Keratinocyte (primary cell): ENCODE measurements around the gene PSMB7. TPM values are rescaled to one million over a fixed set of nuclear protein-coding genes. Genes with fewer than 3 reads are reported as not detected.

Experiments
- DNase-seq: peaks from one replicate; pipeline ENCODE4 v3.0.0-alpha.2; 2011; ENCODE audit warnings: low read depth, missing footprints, low spot score
- FAIRE-seq: peaks from 2 replicates; lab custom pipeline; 2011; peaks lifted over from hg19 to GRCh38; lab: Jason Lieb, UNC
- H2AFZ ChIP-seq: 2 replicates; pipeline ENCODE4 v1.6.0; 2012; ENCODE audit warnings: low read length, control low read depth, inconsistent platforms; ENCODE audit not compliant: control insufficient read depth
- H3K27ac ChIP-seq: 2 replicates; pipeline ENCODE4 v1.5.1; 2011; ENCODE audit warnings: low read length; ENCODE audit not compliant: control insufficient read depth, insufficient read depth
- H3K27me3 ChIP-seq: 3 replicates; pipeline ENCODE4 v1.6.0; 2011; ENCODE audit warnings: low read length; ENCODE audit not compliant: control insufficient read depth, insufficient read depth; ENCODE audit errors: extremely low read depth
- H3K36me3 ChIP-seq, 2 experiments: 2 replicates in 1 of 2; 3 replicates in 1 of 2; pipeline ENCODE4 v1.5.1; 2011; ENCODE audit warnings: low read length in 2 of 2, mild to moderate bottlenecking in 1 of 2; ENCODE audit not compliant: control insufficient read depth in 2 of 2, insufficient read depth in 2 of 2; ENCODE audit errors: extremely low read depth in 1 of 2
- H3K4me1 ChIP-seq: 3 replicates; pipeline ENCODE4 v1.5.1; 2011; ENCODE audit warnings: low read length; ENCODE audit not compliant: control insufficient read depth, insufficient read depth; ENCODE audit errors: extremely low read depth
- H3K4me2 ChIP-seq: 3 replicates; pipeline ENCODE4 v1.6.0; 2011; ENCODE audit warnings: low read depth, low read length; ENCODE audit not compliant: control insufficient read depth, insufficient read depth; ENCODE audit errors: extremely low read depth
- H3K4me3 ChIP-seq, 3 experiments: fragments of 200-600 bp in 1 of 3; sonication (generic) in 1 of 3; 2 replicates in 2 of 3; 3 replicates in 1 of 3; pipeline ENCODE4 v1.5.1; 2011 to 2016; ENCODE audit warnings: low read length in 3 of 3, mild to moderate bottlenecking in 3 of 3, control low read depth in 2 of 3, inconsistent platforms in 1 of 3, low read depth in 1 of 3, mixed read lengths in 1 of 3, mixed run types in 1 of 3, moderate library complexity in 1 of 3; ENCODE audit not compliant: control insufficient read depth in 2 of 3, insufficient read depth in 2 of 3; ENCODE audit errors: extremely low read depth in 1 of 3
- H3K79me2 ChIP-seq: 2 replicates; pipeline ENCODE4 v1.6.0; 2012; ENCODE audit warnings: low read length; ENCODE audit not compliant: control insufficient read depth, insufficient read depth
- H3K9ac ChIP-seq: 3 replicates; pipeline ENCODE4 v1.6.0; 2011; ENCODE audit warnings: low read length; ENCODE audit not compliant: control insufficient read depth, insufficient read depth; ENCODE audit errors: extremely low read depth
- H3K9me1 ChIP-seq: 3 replicates; pipeline ENCODE4 v1.6.0; 2011; ENCODE audit warnings: low read length; ENCODE audit not compliant: control insufficient read depth, insufficient read depth; ENCODE audit errors: extremely low read depth
- H3K9me3 ChIP-seq: 2 replicates; pipeline ENCODE4 v1.5.1; 2012; ENCODE audit warnings: low read depth, low read length; ENCODE audit not compliant: control insufficient read depth
- H4K20me1 ChIP-seq: 3 replicates; pipeline ENCODE4 v1.6.0; 2011; ENCODE audit warnings: low read length; ENCODE audit not compliant: control insufficient read depth, insufficient read depth; ENCODE audit errors: extremely low read depth
- EZH2 ChIP-seq: IDR thresholded peaks from one replicate; pipeline ENCODE4 v1.6.1; 2012; ENCODE audit warnings: inconsistent platforms, mild to moderate bottlenecking, low read length, moderate library complexity
- dilution Hi-C: fragments of 300-500 bp; cut with MboI; formaldehyde crosslinking; loops from one replicate; pipeline ENCODE4 v1.7.0; 2020; ENCODE audit warnings: low sequenced_read_pairs; ENCODE audit not compliant: extremely low pct_ligation_motif_present
- polyA plus RNA-seq, 5 experiments: library from polyadenylated mRNA; depleted of rRNA in 3 of 5; stranded (reverse) in 3 of 5; stranded (forward) in 1 of 5; unstranded in 1 of 5; fragments of >200 nt; gene quantifications; 1 replicate in 1 of 5; 2 replicates in 3 of 5; 3 replicates in 1 of 5; pipeline versions ENCODE4 v1.2.1 to v1.2.3, GENCODE V29; 2011 to 2012; ENCODE audit warnings: missing spikeins in 2 of 5, low read depth in 1 of 5, low replicate concordance in 1 of 5
- TF ChIP-seq, protein P1 (sequence below), 3 experiments: IDR thresholded peaks in 1 of 3; conservative IDR thresholded peaks in 1 of 3; optimal IDR thresholded peaks in 1 of 3; 2 replicates in 2 of 3; 3 replicates in 1 of 3; pipeline versions ENCODE3 to v1.5.1; 2011; ENCODE audit warnings: low read length in 3 of 3, mild to moderate bottlenecking in 3 of 3, moderate library complexity in 2 of 3, control low read depth in 1 of 3, inconsistent platforms in 1 of 3; ENCODE audit not compliant: insufficient read depth in 2 of 3; ENCODE audit errors: extremely low read depth in 1 of 3

The PSMB7 gene
- polyA plus RNA-seq, 1 donor (not counting 4 experiments of a cell fraction or from before 2014, with no cell fraction given) = 388 TPM

DNA sequence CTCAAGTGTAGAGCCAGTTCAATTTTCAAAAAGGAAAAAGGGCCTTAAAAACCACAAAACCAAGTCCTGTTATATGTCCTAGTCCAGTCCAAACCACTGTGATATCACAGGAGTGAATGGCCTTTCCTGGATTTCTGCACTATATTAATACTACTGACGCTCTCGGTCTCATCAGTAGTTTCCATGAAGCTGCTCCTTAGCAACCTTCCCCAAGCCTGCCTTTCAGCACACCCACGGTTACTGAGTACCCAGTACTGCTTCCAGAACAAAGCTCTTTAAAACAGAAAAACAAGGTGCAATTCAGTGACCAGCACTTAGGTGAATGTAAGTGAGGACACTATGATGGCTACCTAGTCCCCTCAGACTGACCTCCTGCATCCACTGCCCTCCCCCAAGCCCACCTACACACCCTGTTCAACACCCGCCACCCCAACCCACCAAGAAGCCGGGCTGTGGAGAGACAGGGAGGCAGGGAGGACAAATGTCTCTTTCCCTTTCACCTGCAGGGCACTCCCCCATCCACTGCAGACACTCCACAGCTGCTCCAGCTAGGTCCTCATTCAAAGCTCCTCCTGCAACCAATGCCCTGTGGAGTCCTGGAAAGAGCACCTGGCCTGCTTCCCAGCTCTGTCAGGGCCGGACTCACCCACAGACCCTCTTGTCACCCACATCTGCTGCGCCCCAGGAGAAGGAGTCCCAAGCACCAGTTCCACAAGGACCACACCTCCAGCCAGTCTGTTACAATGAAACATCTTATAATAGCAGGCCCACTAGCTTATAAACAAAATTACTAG lies 25.9 kb downstream of the PSMB7 start:
- peaks cover 19% of the 10 kb centered on the region for H4K20me1 ChIP-seq
- dilution Hi-C loops = loop anchor here (25.0 kb wide), 1 partner anchor 148 kb away; no protein-coding TSS in a partner anchor
- TF ChIP-seq, protein P1, sequence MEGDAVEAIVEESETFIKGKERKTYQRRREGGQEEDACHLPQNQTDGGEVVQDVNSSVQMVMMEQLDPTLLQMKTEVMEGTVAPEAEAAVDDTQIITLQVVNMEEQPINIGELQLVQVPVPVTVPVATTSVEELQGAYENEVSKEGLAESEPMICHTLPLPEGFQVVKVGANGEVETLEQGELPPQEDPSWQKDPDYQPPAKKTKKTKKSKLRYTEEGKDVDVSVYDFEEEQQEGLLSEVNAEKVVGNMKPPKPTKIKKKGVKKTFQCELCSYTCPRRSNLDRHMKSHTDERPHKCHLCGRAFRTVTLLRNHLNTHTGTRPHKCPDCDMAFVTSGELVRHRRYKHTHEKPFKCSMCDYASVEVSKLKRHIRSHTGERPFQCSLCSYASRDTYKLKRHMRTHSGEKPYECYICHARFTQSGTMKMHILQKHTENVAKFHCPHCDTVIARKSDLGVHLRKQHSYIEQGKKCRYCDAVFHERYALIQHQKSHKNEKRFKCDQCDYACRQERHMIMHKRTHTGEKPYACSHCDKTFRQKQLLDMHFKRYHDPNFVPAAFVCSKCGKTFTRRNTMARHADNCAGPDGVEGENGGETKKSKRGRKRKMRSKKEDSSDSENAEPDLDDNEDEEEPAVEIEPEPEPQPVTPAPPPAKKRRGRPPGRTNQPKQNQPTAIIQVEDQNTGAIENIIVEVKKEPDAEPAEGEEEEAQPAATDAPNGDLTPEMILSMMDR (optimal IDR thresholded peaks at IDR 0.05 in 1 of 3, IDR thresholded peaks at IDR 0.05 in 1 of 3, conservative IDR thresholded peaks at IDR 0.05 in 1 of 3; ENCODE audit: extremely low read depth in 1 of 3, insufficient read depth in 2 of 3, low read length in 3 of 3) = no peak
- TF ChIP-seq EZH2 = no peak
- no peak overlapping the region for H3K4me2 ChIP-seq
- H3K9me3 ChIP-seq = no peaks in the 10 kb centered on the region
- peaks cover 86% of the 10 kb centered on the region for H3K79me2 ChIP-seq
- no peak overlapping the region for H2AFZ ChIP-seq
- H3K4me3 ChIP-seq = no peak overlapping the region
- DNase-seq = no peak
- no peak for FAIRE-seq
- H3K4me1 ChIP-seq = peaks cover 30% of the 10 kb centered on the region
- no peak overlapping the region for H3K27ac ChIP-seq
- no peak overlapping the region for H3K9ac ChIP-seq
- H3K36me3 ChIP-seq = peaks cover 3 to 19% of the 10 kb centered on the region in 2 experiments
- peaks cover 7% of the 10 kb centered on the region for H3K9me1 ChIP-seq
- H3K27me3 ChIP-seq = no peaks in the 10 kb centered on the region

DNA sequence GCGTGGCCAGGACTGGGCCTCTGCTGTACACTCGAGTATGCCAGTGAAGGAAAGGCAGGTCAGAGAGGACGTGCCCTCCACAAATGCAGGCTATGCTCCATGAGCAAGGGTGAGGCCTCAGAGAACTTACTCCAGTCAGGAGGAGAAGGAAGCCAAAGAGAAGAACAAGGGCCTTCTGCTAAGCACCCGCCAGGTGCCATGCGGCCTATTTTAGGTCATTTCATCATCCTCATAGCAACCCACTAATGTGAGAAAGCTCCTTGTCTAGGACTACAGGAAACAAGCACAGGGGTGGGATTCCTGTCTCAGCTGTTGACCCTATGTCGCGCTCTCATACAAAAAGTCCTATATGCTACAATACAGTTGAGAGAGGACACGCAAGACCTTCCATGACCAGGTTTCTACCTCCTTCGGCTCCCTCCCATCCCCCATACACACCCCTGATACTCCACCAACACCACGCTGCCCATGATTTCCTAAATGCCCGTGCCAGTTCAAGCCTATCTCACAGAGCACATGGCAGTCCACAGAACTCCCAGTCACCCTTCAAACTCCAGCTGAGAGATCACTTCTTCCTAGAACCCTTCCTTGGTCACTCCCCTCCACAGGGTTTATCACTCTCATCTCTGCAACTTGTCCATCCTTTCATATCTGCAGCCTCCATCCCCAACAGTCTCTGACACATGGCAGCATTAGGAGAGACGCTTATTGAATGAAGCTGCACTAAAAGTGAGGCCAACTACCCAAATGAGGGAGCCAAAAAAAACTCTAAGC lies 26.8 kb downstream of the PSMB7 start:
- dilution Hi-C loops = loop anchor here (25.0 kb wide), 1 partner anchor 149 kb away; no protein-coding TSS in a partner anchor
- Histone ChIP-seq H3K4me2 (no peak overlapping the region), H3K27ac (no peak overlapping the region), H3K9me1 (peaks cover 7% of the 10 kb centered on the region), H3K27me3 (no peaks in the 10 kb centered on the region), H3K36me3 (peaks cover 3 to 16% of the 10 kb centered on the region in 2 experiments), H3K4me3 (no peak overlapping the region), H3K4me1 (peaks cover 21% of the 10 kb centered on the region), H3K79me2 (peaks cover 86% of the 10 kb centered on the region), H2AFZ (no peak overlapping the region), H3K9ac (no peak overlapping the region), H4K20me1 (peaks cover 18% of the 10 kb centered on the region), H3K9me3 (no peaks in the 10 kb centered on the region)
- DNase-seq (no peak), FAIRE-seq (no peak)
- TF ChIP-seq EZH2 = no peak
- TF ChIP-seq, protein P1 (optimal IDR thresholded peaks at IDR 0.05 in 1 of 3, IDR thresholded peaks at IDR 0.05 in 1 of 3, conservative IDR thresholded peaks at IDR 0.05 in 1 of 3; ENCODE audit: extremely low read depth in 1 of 3, insufficient read depth in 2 of 3, low read length in 3 of 3) = no peak
